SK-N-SH treated with all-trans-retinoic acid at 6 μM for 48 hours (cell line): ENCODE results near the gene SUGP2.
A peak's percentile ranks its signal among the peaks of the same experiment; 100 is the strongest.

Source experiments
- ATAC-seq: fragments of 200-7000 bp; cut with Tn5 transposase; 3 replicates; pipeline ENCODE4 v1.9.1; 2020; ENCODE audit warnings: mild to moderate bottlenecking, moderate library complexity
- ARNTL ChIP-seq: fragments of 450-650 bp; formaldehyde crosslinking; IDR thresholded peaks from 2 replicates; pipeline ENCODE4 v1.5.0; 2020; ENCODE audit warnings: low read depth, mild to moderate bottlenecking, moderate library complexity, borderline replicate concordance
- BACH2 ChIP-seq: fragments of 250-450 bp; sonication (Bioruptor Pico); IDR thresholded peaks from 2 replicates; pipeline ENCODE4 v1.9.0; 2021; ENCODE audit warnings: mild to moderate bottlenecking, borderline replicate concordance
- CREB5 ChIP-seq: fragments of 250-450 bp; sonication (Bioruptor Pico); IDR thresholded peaks from 2 replicates; pipeline ENCODE4 v1.5.1; 2020; ENCODE audit warnings: low read depth, mild to moderate bottlenecking, moderate library complexity
- ESRRG ChIP-seq: fragments of 250-450 bp; sonication (Bioruptor Pico); IDR thresholded peaks from 2 replicates; pipeline ENCODE4 v1.6.1; 2021; ENCODE audit warnings: mild to moderate bottlenecking
- GLIS3 ChIP-seq: fragments of 250-450 bp; sonication (Bioruptor Pico); IDR thresholded peaks from 2 replicates; pipeline ENCODE4 v1.5.0; 2020; ENCODE audit warnings: mild to moderate bottlenecking, moderate library complexity
- ISL1 ChIP-seq: fragments of 250-450 bp; sonication (Bioruptor Pico); IDR thresholded peaks from 2 replicates; pipeline ENCODE4 v2.1.2; 2022; ENCODE audit warnings: mild to moderate bottlenecking, moderate library complexity
- OSR1 ChIP-seq: fragments of 250-450 bp; sonication (Bioruptor Pico); IDR thresholded peaks from 2 replicates; pipeline ENCODE4 v1.8.0; 2022; ENCODE audit warnings: moderate library complexity, mild to moderate bottlenecking, inconsistent platforms
- POU6F1 ChIP-seq: fragments of 250-450 bp; sonication (Bioruptor Pico); IDR thresholded peaks from 2 replicates; pipeline ENCODE4 v1.8.0; 2021; ENCODE audit warnings: low read depth, mild to moderate bottlenecking, moderate library complexity, borderline replicate concordance
- PPARA ChIP-seq: fragments of 250-450 bp; sonication (Bioruptor Pico); IDR thresholded peaks from 2 replicates; pipeline ENCODE4 v1.5.0; 2020; ENCODE audit warnings: mild to moderate bottlenecking, borderline replicate concordance
- RARB ChIP-seq: fragments of 250-450 bp; sonication (Bioruptor Pico); IDR thresholded peaks from 2 replicates; pipeline ENCODE4 v1.8.0; 2021; ENCODE audit warnings: mild to moderate bottlenecking, moderate library complexity
- TOX ChIP-seq: fragments of 250-450 bp; sonication (Bioruptor Pico); IDR thresholded peaks from 2 replicates; pipeline ENCODE4 v1.8.0; 2021; ENCODE audit warnings: mild to moderate bottlenecking, moderate library complexity, borderline replicate concordance
- ZFP3 ChIP-seq: fragments of 250-450 bp; sonication (Bioruptor Pico); IDR thresholded peaks from 2 replicates; pipeline ENCODE4 v1.5.0; 2020; ENCODE audit warnings: mild to moderate bottlenecking, moderate library complexity
- ZFP30 ChIP-seq: fragments of 450-650 bp; formaldehyde crosslinking; IDR thresholded peaks from 2 replicates; pipeline ENCODE4 v1.5.0; 2022; ENCODE audit warnings: mild to moderate bottlenecking, moderate library complexity
- ZNF565 ChIP-seq: fragments of 450-650 bp; formaldehyde crosslinking; conservative IDR thresholded peaks from 2 replicates; pipeline ENCODE4 v1.5.0; 2020; ENCODE audit warnings: low read depth, mild to moderate bottlenecking, moderate library complexity
- ZNF70 ChIP-seq: fragments of 450-650 bp; formaldehyde crosslinking; IDR thresholded peaks from 2 replicates; pipeline ENCODE4 v1.5.0; 2020; ENCODE audit warnings: mild to moderate bottlenecking, moderate library complexity
- ZNF8 ChIP-seq: fragments of 450-650 bp; formaldehyde crosslinking; IDR thresholded peaks from 2 replicates; pipeline ENCODE4 v1.5.0; 2020; ENCODE audit warnings: mild to moderate bottlenecking, moderate library complexity
- TF ChIP-seq, protein P1 (sequence below): fragments of 250-450 bp; sonication (Bioruptor Pico); IDR thresholded peaks from 2 replicates; pipeline ENCODE4 v1.5.0; 2020; ENCODE audit warnings: mild to moderate bottlenecking, moderate library complexity
- TF ChIP-seq, protein P2 (sequence below): fragments of 250-450 bp; sonication (Bioruptor Pico); IDR thresholded peaks from 2 replicates; pipeline ENCODE4 v1.5.1; 2021; ENCODE audit warnings: mild to moderate bottlenecking, moderate library complexity

SUGP2 gene

GRCh38 chr19:19021115-19021514, 12.2 kb downstream of the SUGP2 start (continued):
- TF ChIP-seq, protein P1, sequence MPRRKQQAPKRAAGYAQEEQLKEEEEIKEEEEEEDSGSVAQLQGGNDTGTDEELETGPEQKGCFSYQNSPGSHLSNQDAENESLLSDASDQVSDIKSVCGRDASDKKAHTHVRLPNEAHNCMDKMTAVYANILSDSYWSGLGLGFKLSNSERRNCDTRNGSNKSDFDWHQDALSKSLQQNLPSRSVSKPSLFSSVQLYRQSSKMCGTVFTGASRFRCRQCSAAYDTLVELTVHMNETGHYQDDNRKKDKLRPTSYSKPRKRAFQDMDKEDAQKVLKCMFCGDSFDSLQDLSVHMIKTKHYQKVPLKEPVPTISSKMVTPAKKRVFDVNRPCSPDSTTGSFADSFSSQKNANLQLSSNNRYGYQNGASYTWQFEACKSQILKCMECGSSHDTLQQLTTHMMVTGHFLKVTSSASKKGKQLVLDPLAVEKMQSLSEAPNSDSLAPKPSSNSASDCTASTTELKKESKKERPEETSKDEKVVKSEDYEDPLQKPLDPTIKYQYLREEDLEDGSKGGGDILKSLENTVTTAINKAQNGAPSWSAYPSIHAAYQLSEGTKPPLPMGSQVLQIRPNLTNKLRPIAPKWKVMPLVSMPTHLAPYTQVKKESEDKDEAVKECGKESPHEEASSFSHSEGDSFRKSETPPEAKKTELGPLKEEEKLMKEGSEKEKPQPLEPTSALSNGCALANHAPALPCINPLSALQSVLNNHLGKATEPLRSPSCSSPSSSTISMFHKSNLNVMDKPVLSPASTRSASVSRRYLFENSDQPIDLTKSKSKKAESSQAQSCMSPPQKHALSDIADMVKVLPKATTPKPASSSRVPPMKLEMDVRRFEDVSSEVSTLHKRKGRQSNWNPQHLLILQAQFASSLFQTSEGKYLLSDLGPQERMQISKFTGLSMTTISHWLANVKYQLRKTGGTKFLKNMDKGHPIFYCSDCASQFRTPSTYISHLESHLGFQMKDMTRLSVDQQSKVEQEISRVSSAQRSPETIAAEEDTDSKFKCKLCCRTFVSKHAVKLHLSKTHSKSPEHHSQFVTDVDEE (CRISPR knock-in tag) = no peak
- TF ChIP-seq GLIS3 (no peak), ESRRG (no peak)

DNA sequence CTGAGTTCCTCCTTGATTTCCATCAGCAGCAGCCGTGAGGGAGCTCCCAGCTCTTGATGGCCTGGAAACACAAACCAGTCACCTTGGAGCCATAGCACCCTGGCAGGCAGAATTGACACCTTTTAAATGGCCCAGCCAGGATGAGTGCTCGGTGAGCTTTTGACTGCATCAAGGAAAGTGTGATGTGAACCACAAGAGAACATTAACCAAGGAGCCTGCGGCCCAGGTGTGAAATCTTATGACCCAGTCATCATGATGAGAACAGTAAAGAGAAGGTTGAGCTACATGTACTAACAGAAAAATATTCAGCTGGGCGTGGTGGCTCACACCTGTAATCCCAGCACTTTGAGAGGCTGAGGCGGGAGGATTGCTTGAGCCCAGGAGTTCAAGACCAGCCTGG, 22.8 kb downstream of the SUGP2 start:
- TF ChIP-seq, protein P2, sequence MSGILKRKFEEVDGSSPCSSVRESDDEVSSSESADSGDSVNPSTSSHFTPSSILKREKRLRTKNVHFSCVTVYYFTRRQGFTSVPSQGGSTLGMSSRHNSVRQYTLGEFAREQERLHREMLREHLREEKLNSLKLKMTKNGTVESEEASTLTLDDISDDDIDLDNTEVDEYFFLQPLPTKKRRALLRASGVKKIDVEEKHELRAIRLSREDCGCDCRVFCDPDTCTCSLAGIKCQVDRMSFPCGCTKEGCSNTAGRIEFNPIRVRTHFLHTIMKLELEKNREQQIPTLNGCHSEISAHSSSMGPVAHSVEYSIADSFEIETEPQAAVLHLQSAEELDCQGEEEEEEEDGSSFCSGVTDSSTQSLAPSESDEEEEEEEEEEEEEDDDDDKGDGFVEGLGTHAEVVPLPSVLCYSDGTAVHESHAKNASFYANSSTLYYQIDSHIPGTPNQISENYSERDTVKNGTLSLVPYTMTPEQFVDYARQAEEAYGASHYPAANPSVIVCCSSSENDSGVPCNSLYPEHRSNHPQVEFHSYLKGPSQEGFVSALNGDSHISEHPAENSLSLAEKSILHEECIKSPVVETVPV = no peak
- no peak for ATAC-seq

GRCh38 chr19:19009951-19010350, 23.4 kb downstream of the SUGP2 start:
- ATAC-seq = no peak
- no peak for TF ChIP-seq CREB5
- TF ChIP-seq, all 23 proteins: peak for 0

GRCh38 chr19:19006213-19006612, 27.1 kb downstream of the SUGP2 start:
- no peak for ATAC-seq
- TF ChIP-seq PPARA (CRISPR knock-in tag) (no peak), BACH2 (CRISPR knock-in tag) (no peak)
- TF ChIP-seq, protein P2 = no peak

- ATAC-seq = no peak
These were observed 29.2 kb downstream of the SUGP2 start for GRCh38 chr19:19004144-19004543.

DNA sequence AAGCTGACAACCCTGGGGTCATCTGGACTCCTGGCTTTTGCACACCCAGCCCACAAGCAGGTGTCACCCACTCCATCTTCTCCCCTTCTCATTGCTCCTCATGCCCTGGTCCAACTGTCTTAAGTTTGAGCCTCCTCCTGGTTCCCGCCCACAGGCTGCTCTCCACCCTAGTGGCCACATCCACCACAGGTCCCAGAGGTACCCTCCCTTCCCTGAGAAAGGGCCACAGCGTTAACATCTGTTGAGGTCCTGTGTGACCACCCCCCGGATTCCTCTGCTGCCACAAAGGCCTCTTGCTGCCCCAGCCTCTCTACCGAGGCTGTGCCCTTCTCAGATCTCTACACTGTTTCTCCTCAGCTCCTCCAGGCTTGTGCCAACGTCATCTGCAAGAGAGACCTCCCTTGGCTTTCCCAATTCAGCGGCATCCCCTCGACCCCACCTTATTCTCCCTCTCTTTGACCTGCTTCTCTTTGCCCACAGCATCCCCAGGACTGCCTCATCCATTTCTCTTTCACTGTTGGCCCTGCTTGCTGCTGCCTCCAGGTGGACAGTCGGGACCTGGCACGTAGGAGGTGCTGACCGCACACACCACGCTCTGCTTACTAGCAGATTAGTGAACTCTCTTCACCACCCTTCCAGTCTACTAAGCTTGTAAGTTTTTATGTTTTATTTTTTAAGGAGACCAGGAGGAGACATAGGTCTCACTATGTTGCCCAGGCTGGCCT, 33.3 kb downstream of the SUGP2 start:
- ATAC-seq = peak; percentile 47; the same call in 2 of the 3 replicates
- TF ChIP-seq ZNF70 (no peak), ZFP30 (CRISPR knock-in tag) (no peak), ISL1 (no peak), ZNF8 (CRISPR knock-in tag) (no peak), ZNF565 (CRISPR knock-in tag) (no peak), ARNTL (CRISPR knock-in tag) (no peak), ZFP3 (CRISPR knock-in tag) (no peak), ESRRG (no peak), PPARA (CRISPR knock-in tag) (no peak), CREB5 (no peak), RARB (no peak), POU6F1 (CRISPR knock-in tag) (no peak)
- TF ChIP-seq, protein P1 (CRISPR knock-in tag) = no peak

More at GRCh38 chr19:19004144-19004543, 29.2 kb downstream of the SUGP2 start:
- no peak for TF ChIP-seq ZFP30 (CRISPR knock-in tag)
- no peak for TF ChIP-seq ESRRG
- no peak for TF ChIP-seq PPARA (CRISPR knock-in tag)
- no peak for TF ChIP-seq ZFP3 (CRISPR knock-in tag)
- no peak for TF ChIP-seq ARNTL (CRISPR knock-in tag)
- no peak for TF ChIP-seq TOX (CRISPR knock-in tag)
- no peak for TF ChIP-seq ISL1
- TF ChIP-seq BACH2 (CRISPR knock-in tag) = no peak
- TF ChIP-seq RARB = no peak
- no peak for TF ChIP-seq OSR1 (CRISPR knock-in tag)
- TF ChIP-seq GLIS3 = no peak
